GM12875 (cell line): ENCODE results near the gene IKBKG.
"Not testable (repeated sequence)": the region's sequence is repeated elsewhere in the genome, so short reads cannot be mapped to it uniquely, and the experiment has no call there.

ENCODE experiments used
- H3K4me3 ChIP-seq: one replicate; pipeline ENCODE4 v1.5.1; 2011; ENCODE audit warnings: low read depth, low read length, control low read depth
- CTCF ChIP-seq: IDR thresholded peaks from 2 replicates; pipeline ENCODE4 v1.5.1; 2011; ENCODE audit warnings: low read depth, mild to moderate bottlenecking, control low read depth, inconsistent platforms, low read length, moderate library complexity, borderline replicate concordance; ENCODE audit not compliant: insufficient read depth

The IKBKG gene

DNA sequence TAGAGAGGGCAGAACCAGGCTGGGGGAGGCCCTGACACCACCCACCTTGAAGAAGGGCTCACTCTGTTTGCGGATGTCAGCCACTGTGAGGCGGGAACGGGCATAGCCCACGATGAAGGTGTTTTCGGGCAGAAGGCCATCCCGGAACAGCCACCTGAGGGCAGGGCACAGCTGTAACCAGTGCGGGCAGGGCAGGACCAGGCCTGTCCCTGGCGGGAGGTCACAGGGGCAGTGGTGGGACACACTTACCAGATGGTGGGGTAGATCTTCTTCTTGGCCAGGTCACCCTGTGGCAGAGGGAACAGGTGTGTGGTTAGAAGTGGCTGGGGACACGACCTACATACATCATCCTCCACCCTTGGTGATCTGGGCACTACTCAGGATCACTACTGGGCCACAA is 11.5 kb upstream of the IKBKG start:
- no peak overlapping the region for H3K4me3 ChIP-seq
- TF ChIP-seq CTCF: no peak

DNA sequence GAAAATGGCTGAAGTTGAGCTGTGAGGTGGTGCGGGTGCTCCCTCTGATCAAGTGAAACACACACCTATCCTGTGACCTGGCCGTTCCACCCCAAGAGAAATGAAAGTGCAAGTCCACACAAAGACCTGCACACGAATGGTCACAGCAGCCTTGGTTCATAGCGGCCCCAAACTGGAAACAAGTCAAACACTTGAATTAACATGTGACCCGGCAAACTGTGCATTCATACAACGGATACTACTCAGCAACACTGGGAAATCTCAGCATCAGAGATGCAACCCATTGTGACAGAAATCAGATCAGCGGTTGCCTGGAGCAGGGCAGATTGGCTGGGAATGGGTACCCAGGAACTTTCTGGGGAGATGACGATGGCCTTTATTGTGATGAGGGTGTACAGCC is 8.3 kb upstream of the IKBKG start:
- no peak overlapping the region for H3K4me3 ChIP-seq
- no peak for TF ChIP-seq CTCF

GRCh38 chrX:154540365-154540764 is 7.1 kb upstream of the IKBKG start:
- H3K4me3 ChIP-seq: not testable (repeated sequence)

GRCh38 chrX:154540897-154541535 is 6.4 kb upstream of the IKBKG start:
- no peak for TF ChIP-seq CTCF

DNA sequence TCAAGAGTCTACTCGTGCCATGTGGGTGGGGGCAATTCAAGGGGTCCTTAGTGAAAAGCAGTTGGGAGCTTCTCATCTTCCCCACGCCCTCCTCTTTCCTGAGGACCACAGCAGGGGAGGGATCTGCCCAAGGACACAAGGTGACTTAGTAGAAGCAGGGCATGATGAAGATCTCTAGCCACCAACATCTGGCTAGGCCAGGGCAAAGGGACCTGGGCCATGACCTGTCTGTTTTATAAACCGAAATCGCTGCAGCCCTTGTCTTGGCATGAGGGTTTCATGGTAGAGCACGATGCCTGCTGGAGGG is 5.9 kb upstream of the IKBKG start:
- H3K4me3 ChIP-seq: no peak overlapping the region
- no peak for TF ChIP-seq CTCF

More at GRCh38 chrX:154540897-154541535, 6.4 kb upstream of the IKBKG start:
- no peak overlapping the region for H3K4me3 ChIP-seq

- no peak overlapping the region for H3K4me3 ChIP-seq
- no peak for TF ChIP-seq CTCF
These were observed 5.3 kb upstream of the IKBKG start for GRCh38 chrX:154541896-154542722.

- TF ChIP-seq CTCF: no peak
- no peak overlapping the region for H3K4me3 ChIP-seq
These were observed 4.5 kb upstream of the IKBKG start for GRCh38 chrX:154542723-154543424.
